ENCODE data around the gene GPR143. TPM values are rescaled to one million over a fixed set of nuclear protein-coding genes. Genes with fewer than 3 reads are reported as not detected.

Gene GPR143
- total RNA-seq, 4 donors from 2014 or later, result 0.29 TPM; not detected in 3

DNA sequence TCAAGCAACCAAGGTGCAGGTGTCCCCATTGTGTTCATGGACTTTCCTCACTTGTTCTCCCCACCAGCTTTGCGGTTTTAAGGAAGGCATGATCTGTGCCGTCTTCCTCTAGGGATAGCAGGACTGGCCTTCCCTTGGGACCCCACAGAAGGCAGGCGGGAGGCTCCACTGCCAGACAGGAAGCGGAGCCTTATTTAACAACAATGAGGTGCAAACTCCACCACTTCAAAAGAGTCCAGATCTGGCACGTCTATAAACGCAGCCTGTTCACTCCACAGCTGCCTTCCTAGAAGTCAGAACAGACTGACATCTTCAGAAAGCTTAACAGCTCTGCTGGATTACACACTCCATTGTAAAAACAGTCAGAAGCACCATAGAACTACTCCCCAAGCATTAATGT lies 1.7 kb upstream of the GPR143 start:
- no peak for DNase-seq (ENCODE audit: extremely low spot score)
- Histone ChIP-seq H3K9me3 (no peaks in the 10 kb centered on the region), H3K27me3 (peaks cover 0 to 14% (median 6%) of the 10 kb centered on the region in 4 donors), H3K27ac (replicated peaks in 1 of 4) (no peak overlapping the region), H3K4me1 (peaks cover 0 to 8% (median 0%) of the 10 kb centered on the region in 4 donors), H3K36me3 (no peaks in the 10 kb centered on the region), H3K4me3 (no peak overlapping the region)
- TF ChIP-seq POLR2A (IDR thresholded peaks at IDR 0.05; ENCODE audit: low read depth) (no peak), EP300 (IDR thresholded peaks at IDR 0.05) (no peak), POLR2AphosphoS5 (IDR thresholded peaks at IDR 0.05) (no peak)
- TF ChIP-seq, protein P1, sequence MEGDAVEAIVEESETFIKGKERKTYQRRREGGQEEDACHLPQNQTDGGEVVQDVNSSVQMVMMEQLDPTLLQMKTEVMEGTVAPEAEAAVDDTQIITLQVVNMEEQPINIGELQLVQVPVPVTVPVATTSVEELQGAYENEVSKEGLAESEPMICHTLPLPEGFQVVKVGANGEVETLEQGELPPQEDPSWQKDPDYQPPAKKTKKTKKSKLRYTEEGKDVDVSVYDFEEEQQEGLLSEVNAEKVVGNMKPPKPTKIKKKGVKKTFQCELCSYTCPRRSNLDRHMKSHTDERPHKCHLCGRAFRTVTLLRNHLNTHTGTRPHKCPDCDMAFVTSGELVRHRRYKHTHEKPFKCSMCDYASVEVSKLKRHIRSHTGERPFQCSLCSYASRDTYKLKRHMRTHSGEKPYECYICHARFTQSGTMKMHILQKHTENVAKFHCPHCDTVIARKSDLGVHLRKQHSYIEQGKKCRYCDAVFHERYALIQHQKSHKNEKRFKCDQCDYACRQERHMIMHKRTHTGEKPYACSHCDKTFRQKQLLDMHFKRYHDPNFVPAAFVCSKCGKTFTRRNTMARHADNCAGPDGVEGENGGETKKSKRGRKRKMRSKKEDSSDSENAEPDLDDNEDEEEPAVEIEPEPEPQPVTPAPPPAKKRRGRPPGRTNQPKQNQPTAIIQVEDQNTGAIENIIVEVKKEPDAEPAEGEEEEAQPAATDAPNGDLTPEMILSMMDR (IDR thresholded peaks at IDR 0.05), result no peak
- 49% methylated on average over 6 of the region's 6 CpGs for WGBS
- intact Hi-C loops (cut with DNase I), result no loop called here

DNA sequence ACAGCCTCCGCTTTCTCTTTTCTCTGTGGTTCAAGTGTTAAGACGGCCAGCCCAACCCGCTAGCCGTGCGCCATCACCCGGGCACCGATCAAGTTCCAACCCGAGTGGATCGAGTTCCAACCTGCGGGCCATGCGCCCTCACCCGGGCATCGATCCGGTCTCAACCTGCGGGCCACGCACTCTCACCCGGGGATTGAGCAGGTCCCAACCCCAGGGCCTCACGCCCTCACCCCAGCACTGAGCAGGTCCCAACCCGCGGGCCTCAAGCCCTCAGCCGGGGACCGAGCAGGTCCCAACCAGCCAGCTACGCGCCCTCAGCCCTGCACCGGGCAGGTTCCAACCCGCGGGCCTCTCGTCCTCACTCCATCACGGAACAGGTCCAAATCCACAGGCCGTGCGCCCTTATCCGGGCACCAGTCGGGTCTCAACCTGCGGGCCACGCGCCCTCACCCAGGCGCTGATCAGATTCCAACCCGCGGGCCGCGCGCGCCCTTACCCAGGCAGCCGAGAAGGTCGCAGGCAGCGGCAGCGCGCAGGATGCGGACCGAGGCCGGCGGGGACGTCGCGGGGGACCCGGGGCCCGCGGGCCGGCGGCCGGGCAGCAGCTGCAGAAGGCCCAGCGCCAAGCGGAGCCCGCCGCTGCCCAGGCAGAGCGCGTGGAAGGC lies 443 bp downstream of the GPR143 start:
- Histone ChIP-seq H3K27ac (replicated peaks in 1 of 4) (no peak overlapping the region), H3K9me3 (no peaks in the 10 kb centered on the region), H3K27me3 (peaks cover 0 to 14% (median 6%) of the 10 kb centered on the region in 4 donors), H3K36me3 (no peaks in the 10 kb centered on the region), H3K4me1 (peaks cover 0 to 8% (median 0%) of the 10 kb centered on the region in 4 donors), H3K4me3 (no peak overlapping the region)
- intact Hi-C loops (cut with DNase I), result no loop called here
- WGBS, result 62% methylated on average over 17 of the region's 67 CpGs
- no peak for DNase-seq (ENCODE audit: extremely low spot score)
- TF ChIP-seq, protein P1 (IDR thresholded peaks at IDR 0.05), result no peak
- no peak for TF ChIP-seq POLR2A (IDR thresholded peaks at IDR 0.05; ENCODE audit: low read depth)

DNA sequence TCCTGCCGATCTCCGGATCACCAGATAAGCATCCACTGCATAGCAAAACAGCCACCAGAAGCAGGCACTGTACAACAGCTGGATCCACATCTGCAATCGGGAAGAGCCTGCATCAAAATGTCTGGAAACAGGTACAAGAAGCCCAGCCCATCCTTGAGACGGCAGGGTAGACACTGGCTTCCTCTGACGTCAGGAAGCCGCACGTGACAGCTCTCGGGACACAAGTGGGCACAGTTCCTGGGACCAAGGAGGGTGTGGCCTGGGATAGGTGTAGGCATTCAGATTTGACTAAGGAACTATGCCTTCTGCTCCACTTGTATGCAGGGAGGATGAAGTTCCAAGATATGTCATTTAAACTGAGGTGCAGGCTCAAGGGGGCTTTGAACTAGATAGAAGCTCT lies 6.3 kb downstream of the GPR143 start:
- Histone ChIP-seq H3K9me3 (peaks cover 0 to 16% (median 0%) of the 10 kb centered on the region in 4 donors), H3K36me3 (no peaks in the 10 kb centered on the region), H3K27ac (replicated peaks in 1 of 4) (no peak overlapping the region), H3K4me1 (no peaks in the 10 kb centered on the region), H3K27me3 (no peaks in the 10 kb centered on the region), H3K4me3 (no peak overlapping the region)
- DNase-seq (ENCODE audit: extremely low spot score), result no peak
- 80% methylated on average over 8 of the region's 8 CpGs for WGBS
- TF ChIP-seq POLR2AphosphoS5 (IDR thresholded peaks at IDR 0.05) (no peak), EP300 (IDR thresholded peaks at IDR 0.05) (no peak), POLR2A (IDR thresholded peaks at IDR 0.05; ENCODE audit: low read depth) (no peak)
- TF ChIP-seq, protein P1 (IDR thresholded peaks at IDR 0.05), result no peak
- intact Hi-C loops (cut with DNase I), result no loop called here

DNA sequence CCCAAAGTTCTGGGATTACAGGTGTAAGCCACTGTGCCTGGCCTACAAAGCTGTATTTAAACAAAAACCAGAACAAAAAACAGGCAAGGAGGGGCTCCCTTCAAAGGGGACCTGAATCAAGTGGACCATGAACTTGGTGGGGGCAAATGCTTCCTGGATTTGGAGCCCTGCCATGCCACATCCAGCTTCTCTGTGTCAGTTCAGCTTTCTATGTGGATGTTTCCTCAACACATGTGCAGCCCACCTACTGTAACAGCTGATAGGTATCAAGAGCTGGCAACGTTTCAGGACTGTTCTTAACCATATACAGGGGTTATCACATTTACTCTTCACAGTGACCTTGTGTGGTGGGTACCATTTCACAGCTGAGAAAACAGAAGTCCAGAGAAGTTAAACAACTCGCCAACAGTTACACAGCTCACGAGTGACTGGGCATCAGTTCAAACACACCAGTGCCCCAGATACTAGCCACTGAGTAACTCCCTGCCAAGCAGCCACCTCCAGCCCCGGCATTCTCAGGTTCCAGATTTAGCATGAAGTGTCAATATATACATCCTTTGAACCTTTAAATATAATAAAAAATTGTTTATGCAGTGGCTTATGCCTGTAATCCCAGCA lies 7.5 kb downstream of the GPR143 start:
- Histone ChIP-seq H3K27me3 (no peaks in the 10 kb centered on the region), H3K9me3 (peaks cover 0 to 16% (median 0%) of the 10 kb centered on the region in 4 donors), H3K36me3 (no peaks in the 10 kb centered on the region), H3K27ac (replicated peaks in 1 of 4) (no peak overlapping the region), H3K4me3 (no peak overlapping the region), H3K4me1 (no peaks in the 10 kb centered on the region)
- intact Hi-C loops (cut with DNase I), result no loop called here
- TF ChIP-seq POLR2A (IDR thresholded peaks at IDR 0.05; ENCODE audit: low read depth), result no peak
- DNase-seq (ENCODE audit: extremely low spot score), result no peak
- whole genome bisulfite sequencing, result 61% methylated on average over 4 of the region's 4 CpGs

DNA sequence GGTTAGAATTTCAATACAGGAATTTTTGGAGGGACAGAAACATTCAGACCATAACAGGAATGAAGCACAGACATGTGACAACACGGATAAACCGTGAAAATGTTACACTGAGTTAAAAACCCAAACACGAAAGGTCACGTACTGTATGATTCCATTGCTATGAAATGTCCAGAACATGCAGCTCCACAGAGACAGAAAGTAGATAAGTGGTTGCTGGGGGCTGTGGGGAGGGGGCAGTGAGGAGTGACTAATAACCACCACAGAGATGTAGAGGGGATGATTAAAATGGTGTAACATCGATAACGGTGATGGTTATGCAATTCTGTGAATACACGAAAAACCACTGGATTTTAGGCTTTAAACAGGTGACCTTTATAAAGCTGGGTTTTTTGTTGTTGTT lies 8.3 kb downstream of the GPR143 start:
- DNase-seq (ENCODE audit: extremely low spot score), result no peak
- no peaks in the 10 kb centered on the region for H3K4me1 ChIP-seq
- H3K27ac ChIP-seq (replicated peaks in 1 of 4), result no peak overlapping the region
- no peak overlapping the region for H3K4me3 ChIP-seq
- 83% methylated on average over 7 of the region's 7 CpGs for WGBS
- TF ChIP-seq POLR2A (IDR thresholded peaks at IDR 0.05; ENCODE audit: low read depth), result no peak
- no peak for TF ChIP-seq POLR2AphosphoS5 (IDR thresholded peaks at IDR 0.05)
- TF ChIP-seq, protein P1 (IDR thresholded peaks at IDR 0.05), result no peak
- TF ChIP-seq EP300 (IDR thresholded peaks at IDR 0.05), result no peak
- intact Hi-C loops (cut with DNase I), result no loop called here
- no peaks in the 10 kb centered on the region for H3K27me3 ChIP-seq
- peaks cover 0 to 16% (median 0%) of the 10 kb centered on the region in 4 donors for H3K9me3 ChIP-seq
- H3K36me3 ChIP-seq, result no peaks in the 10 kb centered on the region
